HFFc6 (cell line): Measurements from ENCODE around the gene MCM5. TPM values are rescaled to one million over a fixed set of nuclear protein-coding genes. Genes with fewer than 3 reads are reported as not detected.
"Not testable (repeated sequence)": the region's sequence is repeated elsewhere in the genome, so short reads cannot be mapped to it uniquely, and the experiment has no call there.

Experiments
- DNase-seq: peaks from one replicate; pipeline ENCODE4 v3.0.0-alpha.2; 2018
- H3K27ac Mint-ChIP-seq: 2 replicates; pipeline ENCODE4 v1.8.0; 2020; ENCODE audit warnings: mild to moderate bottlenecking, mixed read lengths
- H3K27me3 Mint-ChIP-seq: 2 replicates; pipeline ENCODE4 v1.8.0; 2021; ENCODE audit warnings: mild to moderate bottlenecking, moderate library complexity, mixed read lengths; ENCODE audit not compliant: insufficient read depth
- H3K36me3 Mint-ChIP-seq: 2 replicates; pipeline ENCODE4 v1.8.0; 2021; ENCODE audit warnings: low read depth, mixed read lengths
- H3K4me1 Mint-ChIP-seq: 2 replicates; pipeline ENCODE4 v1.8.0; 2020; ENCODE audit warnings: low read depth, mixed read lengths
- H3K4me3 Mint-ChIP-seq: 2 replicates; pipeline ENCODE4 v1.8.0; 2020; ENCODE audit warnings: mild to moderate bottlenecking, moderate library complexity, mixed read lengths
- H3K9me3 Mint-ChIP-seq: 2 replicates; pipeline ENCODE4 v1.8.0; 2020; ENCODE audit warnings: mild to moderate bottlenecking, mixed read lengths
- CTCF ChIP-seq: fragments of 200-600 bp; sonication (generic); IDR thresholded peaks from 2 replicates; pipeline ENCODE4 v1.5.0; 2021; ENCODE audit warnings: antibody characterized with exemption, mild to moderate bottlenecking
- total RNA-seq, 6 experiments: library from RNA; stranded (reverse); fragmentation: NEBNext Ultra II Directional; extraction: Animal tissue kit (Norgen Biotek cat#: 25700); gene quantifications; 2 replicates in 1 of 6; 3 replicates in 5 of 6; pipeline ENCODE4 v1.2.3, GENCODE V29; 2021

Gene MCM5
- total RNA-seq, 6 experiments from 2014 or later = 41.1 to 96.3 (median 79.9) TPM

GRCh38 chr22:35435201-35435740 lies 35.3 kb downstream of the MCM5 start:
- Mint-ChIP-seq H3K9me3 (0 out of 2 replicates have a peak, but pooled peaks cover 8% of the 10 kb centered on the region), H3K27me3 (no peaks in the 10 kb centered on the region; the same call in 1 of the 2 replicates), H3K27ac (no peak overlapping the region), H3K36me3 (peaks cover 38% of the 10 kb centered on the region), H3K4me1 (peaks cover 5% of the 10 kb centered on the region; the same call in 1 of the 2 replicates), H3K4me3 (no peak overlapping the region)
- TF ChIP-seq CTCF = no peak
- DNase-seq = no peak

GRCh38 chr22:35436421-35436820 lies 36.5 kb downstream of the MCM5 start:
- H3K27me3 Mint-ChIP-seq = no peaks in the 10 kb centered on the region; the same call in 1 of the 2 replicates
- no peaks in the 10 kb centered on the region for H3K4me1 Mint-ChIP-seq
- peaks cover 38% of the 10 kb centered on the region for H3K36me3 Mint-ChIP-seq
- no peak overlapping the region for H3K4me3 Mint-ChIP-seq
- no peak overlapping the region for H3K27ac Mint-ChIP-seq
- H3K9me3 Mint-ChIP-seq = 0 out of 2 replicates have a peak, but pooled peaks cover 8% of the 10 kb centered on the region
- TF ChIP-seq CTCF = no peak
- no peak for DNase-seq

- Mint-ChIP-seq H3K4me3 (no peak overlapping the region), H3K4me1 (no peaks in the 10 kb centered on the region), H3K9me3 (0 out of 2 replicates have a peak, but pooled peaks cover 8% of the 10 kb centered on the region), H3K36me3 (peaks cover 34% of the 10 kb centered on the region), H3K27ac (no peak overlapping the region), H3K27me3 (peaks cover 3% of the 10 kb centered on the region)
- no peak for TF ChIP-seq CTCF
- DNase-seq = no peak
Observed at GRCh38 chr22:35437049-35437448, 37.1 kb downstream of the MCM5 start.

GRCh38 chr22:35438673-35439364 lies 38.9 kb downstream of the MCM5 start:
- not testable (repeated sequence) for DNase-seq, H3K27me3 Mint-ChIP-seq, H3K4me1 Mint-ChIP-seq, H3K4me3 Mint-ChIP-seq, H3K9me3 Mint-ChIP-seq, H3K27ac Mint-ChIP-seq
- peaks cover 19% of the 10 kb centered on the region for H3K36me3 Mint-ChIP-seq

- TF ChIP-seq CTCF = no peak
- Mint-ChIP-seq H3K36me3 (peaks cover 14% of the 10 kb centered on the region), H3K27me3 (peaks cover 3% of the 10 kb centered on the region), H3K4me3 (no peak overlapping the region), H3K27ac (no peak overlapping the region), H3K9me3 (0 out of 2 replicates have a peak, but pooled peaks cover under 1% of the 10 kb centered on the region), H3K4me1 (no peaks in the 10 kb centered on the region)
- DNase-seq = no peak
Observed at GRCh38 chr22:35439365-35439717, 39.4 kb downstream of the MCM5 start.

- Mint-ChIP-seq H3K27ac (no peak overlapping the region), H3K4me3 (no peak overlapping the region), H3K9me3 (no peaks in the 10 kb centered on the region), H3K4me1 (no peaks in the 10 kb centered on the region), H3K36me3 (peaks cover 10% of the 10 kb centered on the region; the same call in 1 of the 2 replicates), H3K27me3 (peaks cover 3% of the 10 kb centered on the region)
- DNase-seq = no peak
- TF ChIP-seq CTCF = no peak
Observed at GRCh38 chr22:35440129-35440528, 40.2 kb downstream of the MCM5 start.
